Transverse colon (tissue), 3 donors: ENCODE measurements around the gene VTCN1.

Source experiments
- CTCF ChIP-seq, 5 experiments: fragments of 200-600 bp in 3 of 5; fragments of 450-650 bp in 2 of 5; sonication (generic) in 3 of 5; IDR thresholded peaks; 1 replicate in 2 of 5; 2 replicates in 3 of 5; pipeline ENCODE4 v1.5.1; 2016 to 2017; ENCODE audit warnings: antibody characterized with exemption in 5 of 5, inconsistent platforms in 3 of 5, mild to moderate bottlenecking in 2 of 5, moderate library complexity in 1 of 5
- EP300 ChIP-seq: sonication (generic); formaldehyde crosslinking; IDR thresholded peaks from one replicate; pipeline ENCODE4 v1.6.1; 2017; ENCODE audit warnings: antibody characterized with exemption, low read depth

GRCh38 chr1:117106478-117106877, 104.2 kb downstream of the VTCN1 start:
- TF ChIP-seq CTCF (IDR thresholded peaks at IDR 0.05), result no peak
- no peak for TF ChIP-seq EP300
